GM12875 (cell line): ENCODE measurements around the gene NUMA1.

Experiments used
- H3K4me3 ChIP-seq: one replicate; pipeline ENCODE4 v1.5.1; 2011; ENCODE audit warnings: low read depth, low read length, control low read depth
- TF ChIP-seq, protein P1 (sequence below): IDR thresholded peaks from 2 replicates; pipeline ENCODE4 v1.5.1; 2011; ENCODE audit warnings: low read depth, mild to moderate bottlenecking, control low read depth, inconsistent platforms, low read length, moderate library complexity, borderline replicate concordance; ENCODE audit not compliant: insufficient read depth

Gene NUMA1, protein sequence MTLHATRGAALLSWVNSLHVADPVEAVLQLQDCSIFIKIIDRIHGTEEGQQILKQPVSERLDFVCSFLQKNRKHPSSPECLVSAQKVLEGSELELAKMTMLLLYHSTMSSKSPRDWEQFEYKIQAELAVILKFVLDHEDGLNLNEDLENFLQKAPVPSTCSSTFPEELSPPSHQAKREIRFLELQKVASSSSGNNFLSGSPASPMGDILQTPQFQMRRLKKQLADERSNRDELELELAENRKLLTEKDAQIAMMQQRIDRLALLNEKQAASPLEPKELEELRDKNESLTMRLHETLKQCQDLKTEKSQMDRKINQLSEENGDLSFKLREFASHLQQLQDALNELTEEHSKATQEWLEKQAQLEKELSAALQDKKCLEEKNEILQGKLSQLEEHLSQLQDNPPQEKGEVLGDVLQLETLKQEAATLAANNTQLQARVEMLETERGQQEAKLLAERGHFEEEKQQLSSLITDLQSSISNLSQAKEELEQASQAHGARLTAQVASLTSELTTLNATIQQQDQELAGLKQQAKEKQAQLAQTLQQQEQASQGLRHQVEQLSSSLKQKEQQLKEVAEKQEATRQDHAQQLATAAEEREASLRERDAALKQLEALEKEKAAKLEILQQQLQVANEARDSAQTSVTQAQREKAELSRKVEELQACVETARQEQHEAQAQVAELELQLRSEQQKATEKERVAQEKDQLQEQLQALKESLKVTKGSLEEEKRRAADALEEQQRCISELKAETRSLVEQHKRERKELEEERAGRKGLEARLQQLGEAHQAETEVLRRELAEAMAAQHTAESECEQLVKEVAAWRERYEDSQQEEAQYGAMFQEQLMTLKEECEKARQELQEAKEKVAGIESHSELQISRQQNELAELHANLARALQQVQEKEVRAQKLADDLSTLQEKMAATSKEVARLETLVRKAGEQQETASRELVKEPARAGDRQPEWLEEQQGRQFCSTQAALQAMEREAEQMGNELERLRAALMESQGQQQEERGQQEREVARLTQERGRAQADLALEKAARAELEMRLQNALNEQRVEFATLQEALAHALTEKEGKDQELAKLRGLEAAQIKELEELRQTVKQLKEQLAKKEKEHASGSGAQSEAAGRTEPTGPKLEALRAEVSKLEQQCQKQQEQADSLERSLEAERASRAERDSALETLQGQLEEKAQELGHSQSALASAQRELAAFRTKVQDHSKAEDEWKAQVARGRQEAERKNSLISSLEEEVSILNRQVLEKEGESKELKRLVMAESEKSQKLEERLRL (N-terminal part only)

DNA sequence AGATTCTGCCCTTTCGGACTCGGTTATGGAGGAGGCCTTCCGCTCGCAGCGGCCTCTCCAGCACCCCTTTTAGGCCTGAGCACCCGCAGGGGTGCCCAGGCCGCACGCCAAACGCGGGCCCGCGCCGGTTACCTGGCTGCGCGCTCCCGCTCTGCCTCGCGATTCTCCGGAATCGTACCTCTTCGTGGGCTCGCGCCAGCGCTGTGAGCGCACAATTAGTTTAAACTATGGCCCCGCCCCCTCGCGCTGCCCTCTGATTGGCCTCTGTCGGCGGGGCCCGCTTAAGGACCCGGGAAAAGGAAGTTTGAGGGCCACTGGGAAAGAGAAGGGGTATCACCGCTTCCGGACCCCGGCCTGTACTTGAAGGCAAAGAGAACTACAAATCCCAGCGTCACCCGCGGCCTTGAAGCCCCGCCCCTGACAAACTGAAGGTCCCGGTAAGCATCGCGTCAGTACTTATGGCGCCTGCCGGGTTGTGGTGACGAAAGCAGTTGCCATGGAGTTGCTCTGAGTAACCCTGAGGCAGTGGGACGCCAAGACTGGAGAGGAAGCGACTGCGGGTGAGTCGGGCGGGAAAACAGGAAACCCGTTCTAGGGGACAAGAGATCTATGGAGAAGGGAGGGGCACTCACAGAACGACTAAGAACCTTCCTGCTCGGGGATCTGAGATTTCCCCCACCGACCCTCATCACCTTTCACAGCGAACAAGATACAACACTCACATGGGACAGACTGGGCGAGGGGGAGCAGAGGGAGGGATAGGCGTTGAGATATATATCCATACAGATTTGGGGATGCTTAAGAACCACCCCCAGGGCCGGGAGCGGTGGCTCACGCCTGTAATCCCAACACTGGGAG, at the start of gene NUMA1, which contains the start of gene LRRC51:
NUMA1 (minus strand) TSS at position 217 of the 858 bp plus-strand sequence. CDS start 44,599 bp downstream, outside the sequence.
LRRC51 (plus strand) TSS at position 525 of the 858 bp plus-strand sequence. CDS start 8,234 bp downstream, outside the sequence.
- peak within 1 kb of the TSS; percentile 58 for H3K4me3 ChIP-seq
- TF ChIP-seq, protein P1, sequence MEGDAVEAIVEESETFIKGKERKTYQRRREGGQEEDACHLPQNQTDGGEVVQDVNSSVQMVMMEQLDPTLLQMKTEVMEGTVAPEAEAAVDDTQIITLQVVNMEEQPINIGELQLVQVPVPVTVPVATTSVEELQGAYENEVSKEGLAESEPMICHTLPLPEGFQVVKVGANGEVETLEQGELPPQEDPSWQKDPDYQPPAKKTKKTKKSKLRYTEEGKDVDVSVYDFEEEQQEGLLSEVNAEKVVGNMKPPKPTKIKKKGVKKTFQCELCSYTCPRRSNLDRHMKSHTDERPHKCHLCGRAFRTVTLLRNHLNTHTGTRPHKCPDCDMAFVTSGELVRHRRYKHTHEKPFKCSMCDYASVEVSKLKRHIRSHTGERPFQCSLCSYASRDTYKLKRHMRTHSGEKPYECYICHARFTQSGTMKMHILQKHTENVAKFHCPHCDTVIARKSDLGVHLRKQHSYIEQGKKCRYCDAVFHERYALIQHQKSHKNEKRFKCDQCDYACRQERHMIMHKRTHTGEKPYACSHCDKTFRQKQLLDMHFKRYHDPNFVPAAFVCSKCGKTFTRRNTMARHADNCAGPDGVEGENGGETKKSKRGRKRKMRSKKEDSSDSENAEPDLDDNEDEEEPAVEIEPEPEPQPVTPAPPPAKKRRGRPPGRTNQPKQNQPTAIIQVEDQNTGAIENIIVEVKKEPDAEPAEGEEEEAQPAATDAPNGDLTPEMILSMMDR = no peak

DNA sequence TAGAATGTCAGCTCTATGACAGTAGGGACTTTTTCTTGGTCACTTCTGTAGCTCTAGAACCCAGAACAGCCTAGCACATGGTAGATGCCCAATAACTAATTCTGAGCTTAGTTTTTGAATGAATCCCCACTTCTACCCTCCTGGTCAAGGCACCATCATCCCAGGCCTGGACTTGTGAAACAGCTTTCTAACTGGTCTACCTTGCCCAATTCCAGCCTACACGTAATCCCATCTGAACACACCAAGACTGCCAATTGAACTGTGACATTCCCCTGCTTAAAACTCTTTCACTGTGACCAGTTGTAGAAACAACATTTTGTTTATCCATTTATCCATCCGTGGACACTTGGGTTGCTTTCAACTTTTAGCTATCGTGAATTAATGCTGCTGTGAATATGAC, 49.0 kb upstream of the NUMA1 start:
- TF ChIP-seq, protein P1 = no peak
- no peak overlapping the region for H3K4me3 ChIP-seq

DNA sequence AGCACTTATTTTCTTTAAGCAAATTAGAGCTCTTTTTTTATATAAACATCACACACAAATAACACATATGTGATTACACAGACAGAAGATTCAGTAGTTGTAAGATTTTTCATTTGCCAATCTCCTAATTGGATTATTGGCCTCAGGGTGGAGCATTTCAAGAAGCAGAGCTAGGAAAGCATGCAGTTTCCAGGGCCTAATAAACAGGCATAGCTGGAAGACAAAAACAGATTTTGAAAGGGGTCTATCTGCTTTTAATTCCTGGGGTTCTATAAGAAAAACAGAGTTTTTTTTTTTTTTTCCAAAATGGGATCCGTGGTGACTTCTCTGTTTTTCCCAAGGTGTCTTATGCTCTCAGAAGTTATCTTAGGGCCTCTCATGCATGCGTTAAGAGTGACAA, 47.6 kb upstream of the NUMA1 start:
- H3K4me3 ChIP-seq = no peak overlapping the region
- TF ChIP-seq, protein P1 = no peak

DNA sequence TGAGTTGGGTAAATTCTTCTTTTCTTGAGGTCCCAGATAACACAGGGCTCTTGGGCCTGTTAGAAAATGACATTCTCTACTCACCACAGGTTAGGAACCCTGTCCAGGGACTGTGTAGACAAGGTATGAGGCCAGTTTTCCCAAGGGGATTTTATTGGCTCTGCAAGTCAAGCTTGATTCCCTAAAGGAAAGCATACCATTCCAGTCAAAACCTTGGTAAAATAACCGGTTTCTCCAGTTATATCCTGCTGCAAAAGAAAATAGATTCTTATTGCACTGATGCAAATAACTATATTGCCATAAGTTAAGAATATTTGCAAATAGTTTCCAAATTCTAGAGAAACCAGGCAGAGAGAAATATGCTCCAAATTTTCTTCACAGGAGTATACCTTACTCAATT, 45.6 kb upstream of the NUMA1 start:
- H3K4me3 ChIP-seq = no peak overlapping the region
- TF ChIP-seq, protein P1 = no peak

DNA sequence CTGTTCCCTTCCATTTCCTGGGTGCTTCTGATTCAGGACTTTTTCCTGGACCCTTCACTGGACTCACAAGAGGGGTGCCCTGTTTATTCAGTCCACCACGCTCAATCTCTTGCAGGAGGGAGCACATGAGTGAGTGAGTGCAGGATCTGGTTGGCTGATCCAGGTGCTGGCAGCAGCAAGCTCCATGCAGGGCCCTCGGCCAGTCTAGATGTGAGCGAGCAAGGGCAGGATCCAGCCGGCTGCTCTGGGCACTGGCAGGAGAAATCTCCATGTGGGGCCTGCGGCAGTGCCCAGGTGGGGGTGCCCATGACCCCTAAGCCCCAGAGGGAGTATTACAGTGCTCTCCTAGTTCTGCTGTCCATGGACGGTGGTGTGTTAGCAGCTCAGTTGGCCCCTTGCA, 43.7 kb upstream of the NUMA1 start:
- no peak overlapping the region for H3K4me3 ChIP-seq
- TF ChIP-seq, protein P1 = no peak

DNA sequence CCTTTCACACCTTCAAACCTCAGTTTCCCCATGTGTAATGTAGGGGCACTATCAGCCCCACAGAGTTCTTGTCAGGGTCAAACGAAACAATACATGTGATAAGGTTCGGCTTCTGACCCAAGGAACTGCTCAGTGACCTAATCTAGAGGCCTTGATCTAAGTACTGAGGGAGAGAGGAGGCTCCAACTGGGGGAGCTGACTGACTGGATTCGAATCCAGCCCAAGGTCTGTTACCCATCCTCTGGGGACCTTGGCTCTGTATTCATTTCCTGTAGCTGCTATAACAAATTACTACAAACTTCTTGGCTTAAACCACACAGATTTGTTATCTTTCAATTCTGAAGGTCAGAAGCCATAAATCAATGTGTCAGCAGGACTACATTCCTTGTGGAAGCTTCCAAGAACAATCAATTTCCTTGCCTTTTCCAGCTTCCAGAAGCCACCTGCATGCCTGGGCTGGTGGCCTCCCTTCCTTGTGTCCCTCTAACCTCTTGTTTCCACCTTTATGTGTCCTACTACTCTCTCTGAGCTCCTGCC, 42.8 kb upstream of the NUMA1 start:
- H3K4me3 ChIP-seq = no peak overlapping the region
- TF ChIP-seq, protein P1 = no peak
